Activated CD4-positive, alpha-beta memory T cell treated with anti-CD3 and anti-CD28 coated beads, Interleukin-2, amount 10 ng/mL, durations not matched to agents 7 days and 5 days (primary cell): Measurements from ENCODE around the gene MBD3L2B. TPM values are rescaled to one million over a fixed set of nuclear protein-coding genes. Genes with fewer than 3 reads are reported as not detected.

Experiments used
- CTCF ChIA-PET: fragments of 350-600 bp; sonication (Branson Sonifier 250); formaldehyde crosslinking; loops from one replicate; lab custom pipeline; 2021; ENCODE audit warnings: antibody characterized with exemption, inconsistent platforms; lab: Charles Lee
- POLR2A ChIA-PET: fragments of 350-600 bp; sonication (Branson Sonifier 250); formaldehyde crosslinking; loops from one replicate; lab custom pipeline; 2021; ENCODE audit warnings: antibody characterized with exemption; lab: Charles Lee
- DNase-seq: peaks from one replicate; pipeline ENCODE4 v3.0.0-alpha.2; 2020
- H3K27ac Mint-ChIP-seq: one replicate; pipeline ENCODE4 v1.8.0; 2021; ENCODE audit warnings: mild to moderate bottlenecking, mixed read lengths
- H3K27me3 Mint-ChIP-seq: one replicate; pipeline ENCODE4 v1.8.0; 2021; ENCODE audit warnings: mixed read lengths
- H3K36me3 Mint-ChIP-seq: one replicate; pipeline ENCODE4 v1.8.0; 2021; ENCODE audit warnings: low read depth, mixed read lengths
- H3K4me1 Mint-ChIP-seq: one replicate; pipeline ENCODE4 v1.8.0; 2021; ENCODE audit warnings: mixed read lengths
- H3K4me3 Mint-ChIP-seq: one replicate; pipeline ENCODE4 v1.8.0; 2021; ENCODE audit warnings: mild to moderate bottlenecking, mixed read lengths
- H3K9me3 Mint-ChIP-seq: one replicate; pipeline ENCODE4 v1.8.0; 2021; ENCODE audit warnings: mixed read lengths
- total RNA-seq, 2 experiments: library from RNA; stranded (reverse); gene quantifications; one replicate each; pipeline ENCODE4 v1.2.3, GENCODE V29; 2021

The MBD3L2B gene
- total RNA-seq, 2 experiments from 2014 or later: not detected

GRCh38 chr19:7004313-7004931 lies 16.8 kb downstream of the MBD3L2B start:
- Mint-ChIP-seq H3K9me3 (peaks cover 3% of the 10 kb centered on the region), H3K27me3 (no peaks in the 10 kb centered on the region), H3K4me1 (peaks cover 12% of the 10 kb centered on the region), H3K4me3 (no peak overlapping the region), H3K36me3 (no peaks in the 10 kb centered on the region), H3K27ac (no peak overlapping the region)
- ChIA-PET CTCF (interaction anchor here (0.6 to 1.0 kb wide), 2 partner anchors 33 to 518 kb away, joined by 3 to 4 read pairs; no protein-coding TSS in a partner anchor), POLR2A (no interaction called here)
- DNase-seq: no peak

DNA sequence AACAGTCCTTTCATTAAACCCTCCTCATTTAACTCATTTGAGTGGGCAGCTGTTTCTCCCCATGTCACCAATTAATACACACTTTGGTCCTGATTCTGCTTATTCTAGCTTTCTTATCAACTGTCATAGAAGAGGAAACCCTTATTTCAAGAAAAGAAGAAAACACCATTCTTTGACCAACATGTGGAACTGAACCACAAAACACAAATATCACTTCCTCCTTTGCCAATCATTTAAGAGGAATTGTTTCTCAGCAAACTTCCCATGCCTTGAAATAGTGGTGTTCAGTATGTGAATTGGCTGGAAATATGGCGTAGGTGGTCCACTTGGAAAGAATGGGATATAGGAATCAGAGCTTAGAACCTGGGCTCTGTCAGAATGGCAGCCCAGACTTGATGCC lies 20.4 kb downstream of the MBD3L2B start:
- Mint-ChIP-seq H3K4me3 (no peak overlapping the region), H3K9me3 (no peaks in the 10 kb centered on the region), H3K27me3 (no peaks in the 10 kb centered on the region), H3K4me1 (peaks cover 7% of the 10 kb centered on the region), H3K27ac (no peak overlapping the region), H3K36me3 (no peaks in the 10 kb centered on the region)
- ChIA-PET POLR2A (no interaction called here), CTCF (interaction anchor here (0.5 kb wide), 1 partner anchor 335 kb away, joined by 6 read pairs; no protein-coding TSS in a partner anchor)
- no peak for DNase-seq

GRCh38 chr19:7000333-7000732 lies 20.9 kb downstream of the MBD3L2B start:
- no peak overlapping the region for H3K4me3 Mint-ChIP-seq
- H3K27ac Mint-ChIP-seq: no peak overlapping the region
- H3K36me3 Mint-ChIP-seq: no peaks in the 10 kb centered on the region
- POLR2A ChIA-PET: no interaction called here
- CTCF ChIA-PET: no interaction called here
- no peaks in the 10 kb centered on the region for H3K27me3 Mint-ChIP-seq
- no peak for DNase-seq
- H3K4me1 Mint-ChIP-seq: peaks cover 7% of the 10 kb centered on the region
- peaks cover 3% of the 10 kb centered on the region for H3K9me3 Mint-ChIP-seq

- peaks cover 3% of the 10 kb centered on the region for H3K36me3 Mint-ChIP-seq
- POLR2A ChIA-PET: no interaction called here
- no peak for DNase-seq
- no peak overlapping the region for H3K4me3 Mint-ChIP-seq
- peaks cover 7% of the 10 kb centered on the region for H3K4me1 Mint-ChIP-seq
- CTCF ChIA-PET: no interaction called here
- no peak overlapping the region for H3K27ac Mint-ChIP-seq
- peaks cover 7% of the 10 kb centered on the region for H3K9me3 Mint-ChIP-seq
- H3K27me3 Mint-ChIP-seq: no peaks in the 10 kb centered on the region
These were observed 21.3 kb downstream of the MBD3L2B start for GRCh38 chr19:6999933-7000332.

DNA sequence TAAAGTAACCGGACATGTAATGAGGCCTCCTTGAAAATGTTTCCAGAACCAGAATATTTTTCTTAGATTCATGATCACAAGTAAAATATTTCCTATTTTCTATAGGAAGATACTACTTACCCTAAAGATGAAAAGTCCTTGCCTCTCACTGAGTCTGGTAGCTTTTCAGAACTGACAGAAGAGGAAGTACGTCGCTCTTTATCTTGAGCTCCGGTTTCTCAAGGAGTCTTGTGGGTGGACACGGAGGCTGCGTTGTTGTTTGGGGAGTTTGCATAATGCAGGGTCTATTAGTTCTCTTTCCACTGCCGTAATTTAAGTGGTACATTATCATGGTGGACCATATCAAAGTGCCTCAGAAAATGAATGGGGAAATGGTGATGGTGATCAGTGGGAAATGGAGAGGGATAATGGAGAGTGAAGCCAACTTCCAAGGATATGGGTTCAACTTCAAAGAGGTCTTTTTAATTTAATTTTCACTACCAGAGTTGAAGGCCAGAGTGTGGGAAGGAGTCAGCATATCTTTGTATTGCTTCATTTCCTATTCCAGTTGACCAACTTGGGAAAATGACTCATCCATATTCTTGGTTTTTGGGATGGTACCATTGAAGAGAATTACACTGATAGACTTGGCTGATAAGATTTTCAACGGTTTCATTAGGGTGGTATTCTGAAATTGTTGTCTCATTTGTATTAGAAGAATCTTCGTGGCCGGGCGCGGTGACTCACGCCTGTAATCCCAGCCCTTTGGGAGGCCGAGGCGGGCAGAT lies 23.4 kb downstream of the MBD3L2B start:
- Mint-ChIP-seq H3K4me3 (peak overlapping the region; percentile 38), H3K4me1 (peaks cover 4% of the 10 kb centered on the region), H3K27ac (no peak overlapping the region), H3K9me3 (peaks cover 10% of the 10 kb centered on the region), H3K27me3 (no peaks in the 10 kb centered on the region), H3K36me3 (peaks cover 5% of the 10 kb centered on the region)
- CTCF ChIA-PET: no interaction called here
- no peak for DNase-seq
- POLR2A ChIA-PET: no interaction called here

GRCh38 chr19:6996810-6997209 lies 24.4 kb downstream of the MBD3L2B start:
- no peaks in the 10 kb centered on the region for H3K27me3 Mint-ChIP-seq
- CTCF ChIA-PET: no interaction called here
- H3K36me3 Mint-ChIP-seq: peaks cover 5% of the 10 kb centered on the region
- peaks cover 10% of the 10 kb centered on the region for H3K9me3 Mint-ChIP-seq
- no peak for DNase-seq
- H3K27ac Mint-ChIP-seq: no peak overlapping the region
- H3K4me1 Mint-ChIP-seq: peaks cover 4% of the 10 kb centered on the region
- H3K4me3 Mint-ChIP-seq: no peak overlapping the region
- POLR2A ChIA-PET: no interaction called here

DNA sequence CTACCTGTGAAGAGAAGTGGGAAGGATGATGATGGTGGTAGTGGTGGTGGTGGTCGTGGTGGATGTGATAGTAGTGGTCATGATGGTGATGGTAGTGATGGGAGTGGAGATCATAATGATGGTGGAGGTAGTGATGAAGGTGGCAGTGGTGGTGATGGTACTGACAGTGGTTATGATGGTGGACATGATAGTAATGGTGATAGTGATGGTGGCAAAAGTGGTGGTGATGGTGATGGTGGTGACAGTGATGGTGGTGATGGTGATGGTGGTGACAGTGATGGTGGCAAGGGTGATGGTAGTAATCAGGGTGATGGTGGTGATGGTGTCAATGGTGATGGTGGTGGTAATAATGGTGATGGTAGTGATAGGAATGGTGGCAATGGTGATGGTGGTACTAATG lies 26.2 kb downstream of the MBD3L2B start:
- Mint-ChIP-seq H3K4me3 (no peak overlapping the region), H3K36me3 (peaks cover 5% of the 10 kb centered on the region), H3K9me3 (peaks cover 10% of the 10 kb centered on the region), H3K27ac (no peak overlapping the region), H3K27me3 (no peaks in the 10 kb centered on the region), H3K4me1 (peaks cover 4% of the 10 kb centered on the region)
- no peak for DNase-seq
- ChIA-PET POLR2A (no interaction called here), CTCF (no interaction called here)

GRCh38 chr19:6988257-6988656 lies 33.0 kb downstream of the MBD3L2B start:
- Mint-ChIP-seq H3K27ac (no peak overlapping the region), H3K4me3 (no peak overlapping the region), H3K4me1 (no peaks in the 10 kb centered on the region), H3K27me3 (no peaks in the 10 kb centered on the region), H3K36me3 (peaks cover 2% of the 10 kb centered on the region), H3K9me3 (peaks cover 29% of the 10 kb centered on the region)
- DNase-seq: no peak
- ChIA-PET POLR2A (interaction anchor here (1.1 kb wide), 1 partner anchor 47 kb away, joined by 3 read pairs; no protein-coding TSS in a partner anchor), CTCF (no interaction called here)

DNA sequence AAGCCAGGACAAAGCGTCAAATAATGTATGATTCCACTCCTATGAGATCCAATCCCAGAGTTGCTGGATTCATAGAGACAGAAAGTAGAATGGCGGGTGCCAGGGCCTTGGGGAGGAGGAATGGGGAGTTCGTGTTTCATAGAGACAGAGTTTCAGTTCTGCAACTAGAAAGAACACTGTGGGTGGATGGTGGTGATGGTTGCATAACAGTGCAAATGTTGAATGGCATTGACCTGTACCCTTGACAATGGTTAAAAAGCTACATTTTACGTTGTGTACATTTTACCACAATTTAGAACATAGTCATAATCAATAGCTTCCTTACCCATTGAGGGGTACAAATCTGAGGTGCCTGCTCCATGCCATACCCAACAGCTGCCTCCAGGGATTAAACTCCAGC lies 33.4 kb downstream of the MBD3L2B start:
- Mint-ChIP-seq H3K36me3 (peaks cover 2% of the 10 kb centered on the region), H3K27me3 (no peaks in the 10 kb centered on the region), H3K4me3 (no peak overlapping the region), H3K27ac (no peak overlapping the region), H3K4me1 (no peaks in the 10 kb centered on the region), H3K9me3 (peaks cover 32% of the 10 kb centered on the region)
- CTCF ChIA-PET: no interaction called here
- POLR2A ChIA-PET: interaction anchor here (1.1 kb wide), 1 partner anchor 47 kb away, joined by 3 read pairs; no protein-coding TSS in a partner anchor
- DNase-seq: no peak

- no peak overlapping the region for H3K4me3 Mint-ChIP-seq
- no peak for DNase-seq
- POLR2A ChIA-PET: no interaction called here
- peaks cover 2% of the 10 kb centered on the region for H3K36me3 Mint-ChIP-seq
- H3K27ac Mint-ChIP-seq: no peak overlapping the region
- peaks cover 36% of the 10 kb centered on the region for H3K9me3 Mint-ChIP-seq
- no peaks in the 10 kb centered on the region for H3K4me1 Mint-ChIP-seq
- H3K27me3 Mint-ChIP-seq: no peaks in the 10 kb centered on the region
- CTCF ChIA-PET: no interaction called here
These were observed 37.8 kb downstream of the MBD3L2B start for GRCh38 chr19:6983448-6983847.

GRCh38 chr19:6979399-6979798 lies 41.8 kb downstream of the MBD3L2B start:
- H3K27me3 Mint-ChIP-seq: no peaks in the 10 kb centered on the region
- H3K27ac Mint-ChIP-seq: no peak overlapping the region
- H3K9me3 Mint-ChIP-seq: peaks cover 28% of the 10 kb centered on the region
- ChIA-PET CTCF (no interaction called here), POLR2A (no interaction called here)
- no peak for DNase-seq
- H3K4me1 Mint-ChIP-seq: no peaks in the 10 kb centered on the region
- H3K4me3 Mint-ChIP-seq: no peak overlapping the region
- no peaks in the 10 kb centered on the region for H3K36me3 Mint-ChIP-seq

DNA sequence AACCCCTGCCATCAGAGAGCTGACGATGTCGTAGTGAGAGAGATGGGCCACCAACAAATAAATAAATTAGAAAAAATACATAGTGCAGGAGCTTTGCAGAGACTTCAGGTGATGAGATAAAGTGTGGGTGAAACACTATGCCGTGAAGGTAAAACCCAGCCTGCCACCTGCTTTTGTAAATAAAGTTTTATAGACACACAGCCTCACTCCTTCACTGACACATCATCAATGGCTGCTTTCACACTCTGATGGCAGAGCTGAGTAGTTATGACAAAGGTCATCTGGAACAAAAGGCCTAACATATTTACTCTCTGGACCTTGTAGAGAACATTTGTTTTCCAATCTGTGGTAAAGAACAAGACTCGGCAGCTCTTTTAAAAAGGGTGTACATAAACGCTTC lies 45.0 kb downstream of the MBD3L2B start:
- Mint-ChIP-seq H3K36me3 (no peaks in the 10 kb centered on the region), H3K4me1 (no peaks in the 10 kb centered on the region), H3K27ac (no peak overlapping the region), H3K9me3 (peaks cover 21% of the 10 kb centered on the region), H3K27me3 (no peaks in the 10 kb centered on the region), H3K4me3 (no peak overlapping the region)
- POLR2A ChIA-PET: no interaction called here
- CTCF ChIA-PET: no interaction called here
- DNase-seq: no peak

DNA sequence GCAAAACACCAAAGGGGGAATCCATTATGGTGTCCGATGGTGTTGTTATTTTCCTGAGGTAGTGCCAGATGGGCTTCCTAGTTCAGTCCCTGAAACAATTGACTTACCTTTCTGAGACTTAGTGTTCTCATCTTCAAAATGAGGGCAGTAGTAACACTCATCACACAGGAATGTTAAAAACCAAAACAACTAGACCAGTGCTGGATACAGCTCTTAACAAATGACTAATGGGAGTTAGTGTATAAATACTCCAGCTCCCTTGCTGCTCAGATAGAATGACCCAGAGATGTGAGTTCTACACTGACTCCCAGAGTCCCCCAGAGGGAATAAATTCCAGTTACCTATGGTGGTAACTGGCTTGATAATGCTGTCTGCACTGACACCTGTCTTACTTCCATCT lies 49.9 kb downstream of the MBD3L2B start:
- H3K4me1 Mint-ChIP-seq: no peaks in the 10 kb centered on the region

More for the DNA sequence above, 49.9 kb downstream of the MBD3L2B start:
- Mint-ChIP-seq H3K27me3 (no peaks in the 10 kb centered on the region), H3K36me3 (no peaks in the 10 kb centered on the region), H3K27ac (no peak overlapping the region), H3K9me3 (peaks cover 6% of the 10 kb centered on the region), H3K4me3 (no peak overlapping the region)
- CTCF ChIA-PET: interaction anchor here (0.9 kb wide), 1 partner anchor 33 kb away, joined by 4 read pairs; no protein-coding TSS in a partner anchor
- no peak for DNase-seq
- POLR2A ChIA-PET: no interaction called here
